Measurements from ENCODE around the gene PRDX5.

The PRDX5 gene

DNA sequence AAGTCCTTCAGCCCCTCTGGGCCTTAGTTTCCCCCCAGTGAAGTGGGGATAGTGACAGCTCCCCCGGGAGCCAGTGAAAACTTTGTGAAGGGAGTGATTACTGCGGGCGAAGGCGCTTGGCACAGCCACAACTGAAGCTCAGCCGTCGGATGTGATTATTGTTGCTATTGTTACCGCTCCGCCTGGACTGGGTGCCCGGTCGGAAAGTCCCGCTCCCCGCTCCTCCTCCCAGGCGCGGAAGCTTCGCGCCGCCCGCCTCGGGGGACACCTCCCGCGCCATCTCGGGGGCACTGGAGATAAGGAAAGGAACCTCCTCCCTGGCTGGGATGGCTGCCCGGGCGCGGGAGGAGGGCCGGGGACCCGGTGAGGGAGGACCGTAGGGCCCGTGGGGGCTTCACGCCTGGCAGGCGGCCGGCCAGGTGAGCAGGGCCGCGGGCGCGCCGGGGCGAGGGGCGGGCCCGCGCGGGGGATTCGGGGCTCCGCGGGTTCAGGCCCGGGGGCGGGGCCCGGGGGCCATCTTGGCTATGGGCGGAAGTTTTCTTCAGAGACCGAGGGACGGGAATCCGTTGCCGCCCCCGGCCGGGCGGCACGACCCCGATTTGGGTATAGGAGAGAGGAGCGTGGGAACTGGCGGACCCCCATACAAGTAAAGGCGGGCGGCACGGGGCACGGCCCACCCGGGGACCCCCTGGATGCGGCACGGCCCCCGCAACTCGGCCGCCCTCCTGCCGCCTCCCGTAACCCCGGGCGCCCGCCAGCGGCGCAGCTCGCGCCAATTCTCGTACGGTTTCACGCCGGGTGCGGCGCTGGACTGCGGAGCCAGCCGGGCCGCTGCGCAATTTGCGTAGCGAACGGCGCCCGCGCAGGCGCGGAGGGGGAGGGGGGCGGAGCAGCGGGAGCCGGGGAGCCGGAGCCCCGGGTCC, 32.7 kb upstream of the PRDX5 start, which contains the start of gene GPR137 (continued):
- TF ChIP-seq ZNF280D (tag by site-specific recombination; IDR thresholded peaks at IDR 0.05) (no peak), BCL11B (tag by site-specific recombination; IDR thresholded peaks at IDR 0.05; ENCODE audit: low read depth) (no peak), ZNF670 (tag by site-specific recombination; IDR thresholded peaks at IDR 0.05; ENCODE audit: low read depth) (no peak), WT1 (tag by site-specific recombination; IDR thresholded peaks at IDR 0.05) (peak; percentile 15; the same call in 1 of the 2 replicates), ZNF274 (IDR thresholded peaks at IDR 0.05; ENCODE audit: low read length) (no peak), ZNF274 (tag by site-specific recombination; IDR thresholded peaks at IDR 0.05; ENCODE audit: borderline replicate concordance) (no peak), ZNF2 (tag by site-specific recombination; IDR thresholded peaks at IDR 0.05) (no peak), ZNF645 (tag by site-specific recombination; IDR thresholded peaks at IDR 0.05) (no peak), PRDM2 (tag by site-specific recombination; IDR thresholded peaks at IDR 0.05; ENCODE audit: borderline replicate concordance) (no peak), ZBTB26 (tag by site-specific recombination; optimal IDR thresholded peaks at IDR 0.05) (peak; percentile 65), ZNF560 (tag by site-specific recombination; IDR thresholded peaks at IDR 0.05; ENCODE audit: borderline replicate concordance) (no peak), ZEB2 (tag by site-specific recombination; IDR thresholded peaks at IDR 0.05) (peak; percentile 59; the same call in 1 of the 2 replicates), REST (tag by site-specific recombination; IDR thresholded peaks at IDR 0.05) (no peak), PRDM1 (tag by site-specific recombination; IDR thresholded peaks at IDR 0.05) (no peak)
- TF ChIP-seq, protein P1, sequence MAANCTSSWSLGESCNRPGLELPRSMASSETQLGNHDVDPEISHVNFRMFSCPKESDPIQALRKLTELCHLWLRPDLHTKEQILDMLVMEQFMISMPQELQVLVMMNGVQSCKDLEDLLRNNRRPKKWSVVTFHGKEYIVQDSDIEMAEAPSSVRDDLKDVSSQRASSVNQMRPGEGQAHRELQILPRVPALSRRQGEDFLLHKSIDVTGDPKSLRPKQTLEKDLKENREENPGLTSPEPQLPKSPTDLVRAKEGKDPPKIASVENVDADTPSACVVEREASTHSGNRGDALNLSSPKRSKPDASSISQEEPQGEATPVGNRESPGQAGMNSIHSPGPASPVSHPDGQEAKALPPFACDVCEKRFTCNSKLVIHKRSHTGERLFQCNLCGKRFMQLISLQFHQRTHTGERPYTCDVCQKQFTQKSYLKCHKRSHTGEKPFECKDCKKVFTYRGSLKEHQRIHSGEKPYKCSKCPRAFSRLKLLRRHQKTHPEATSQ (tag by site-specific recombination; IDR thresholded peaks at IDR 0.05) = no peak
- TF ChIP-seq, protein P2, sequence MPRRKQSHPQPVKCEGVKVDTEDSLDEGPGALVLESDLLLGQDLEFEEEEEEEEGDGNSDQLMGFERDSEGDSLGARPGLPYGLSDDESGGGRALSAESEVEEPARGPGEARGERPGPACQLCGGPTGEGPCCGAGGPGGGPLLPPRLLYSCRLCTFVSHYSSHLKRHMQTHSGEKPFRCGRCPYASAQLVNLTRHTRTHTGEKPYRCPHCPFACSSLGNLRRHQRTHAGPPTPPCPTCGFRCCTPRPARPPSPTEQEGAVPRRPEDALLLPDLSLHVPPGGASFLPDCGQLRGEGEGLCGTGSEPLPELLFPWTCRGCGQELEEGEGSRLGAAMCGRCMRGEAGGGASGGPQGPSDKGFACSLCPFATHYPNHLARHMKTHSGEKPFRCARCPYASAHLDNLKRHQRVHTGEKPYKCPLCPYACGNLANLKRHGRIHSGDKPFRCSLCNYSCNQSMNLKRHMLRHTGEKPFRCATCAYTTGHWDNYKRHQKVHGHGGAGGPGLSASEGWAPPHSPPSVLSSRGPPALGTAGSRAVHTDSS (tag by site-specific recombination; IDR thresholded peaks at IDR 0.05) = 0 out of 2 replicates have a peak, but pooled peaks have one; percentile 11
- TF ChIP-seq, protein P3, sequence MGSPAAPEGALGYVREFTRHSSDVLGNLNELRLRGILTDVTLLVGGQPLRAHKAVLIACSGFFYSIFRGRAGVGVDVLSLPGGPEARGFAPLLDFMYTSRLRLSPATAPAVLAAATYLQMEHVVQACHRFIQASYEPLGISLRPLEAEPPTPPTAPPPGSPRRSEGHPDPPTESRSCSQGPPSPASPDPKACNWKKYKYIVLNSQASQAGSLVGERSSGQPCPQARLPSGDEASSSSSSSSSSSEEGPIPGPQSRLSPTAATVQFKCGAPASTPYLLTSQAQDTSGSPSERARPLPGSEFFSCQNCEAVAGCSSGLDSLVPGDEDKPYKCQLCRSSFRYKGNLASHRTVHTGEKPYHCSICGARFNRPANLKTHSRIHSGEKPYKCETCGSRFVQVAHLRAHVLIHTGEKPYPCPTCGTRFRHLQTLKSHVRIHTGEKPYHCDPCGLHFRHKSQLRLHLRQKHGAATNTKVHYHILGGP (tag by site-specific recombination; IDR thresholded peaks at IDR 0.05) = no peak

All from HEK293 (cell line).